ENCODE results near the gene PSMC4.

DNA sequence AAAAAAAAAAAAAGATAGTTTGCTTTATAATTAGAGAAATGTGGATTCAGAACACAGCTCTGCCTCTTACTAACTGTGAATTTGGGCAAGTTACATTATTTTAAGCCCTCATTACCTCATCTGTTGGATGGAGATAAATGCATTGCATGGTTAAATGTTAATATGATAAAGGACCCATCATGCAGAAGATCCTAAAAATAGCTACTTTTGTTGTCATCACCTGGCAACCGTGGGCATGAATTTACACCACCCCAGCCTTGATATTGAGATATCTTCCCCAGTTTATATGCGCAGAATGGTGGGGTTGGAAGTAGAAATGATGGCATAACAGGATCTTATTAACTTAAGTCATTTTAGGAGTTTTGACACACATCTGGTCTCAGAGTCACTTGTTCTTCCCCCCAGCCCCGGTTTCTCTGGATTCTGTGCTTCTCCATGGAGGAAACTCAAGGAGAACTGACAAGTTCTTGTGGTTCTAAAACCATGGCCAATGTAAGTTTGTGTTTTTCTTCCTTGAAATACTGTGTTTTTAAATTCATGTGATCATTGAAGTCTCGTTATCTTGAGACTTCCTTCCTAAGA, 34.8 kb downstream of the PSMC4 start:
- TF ChIP-seq, protein P1, sequence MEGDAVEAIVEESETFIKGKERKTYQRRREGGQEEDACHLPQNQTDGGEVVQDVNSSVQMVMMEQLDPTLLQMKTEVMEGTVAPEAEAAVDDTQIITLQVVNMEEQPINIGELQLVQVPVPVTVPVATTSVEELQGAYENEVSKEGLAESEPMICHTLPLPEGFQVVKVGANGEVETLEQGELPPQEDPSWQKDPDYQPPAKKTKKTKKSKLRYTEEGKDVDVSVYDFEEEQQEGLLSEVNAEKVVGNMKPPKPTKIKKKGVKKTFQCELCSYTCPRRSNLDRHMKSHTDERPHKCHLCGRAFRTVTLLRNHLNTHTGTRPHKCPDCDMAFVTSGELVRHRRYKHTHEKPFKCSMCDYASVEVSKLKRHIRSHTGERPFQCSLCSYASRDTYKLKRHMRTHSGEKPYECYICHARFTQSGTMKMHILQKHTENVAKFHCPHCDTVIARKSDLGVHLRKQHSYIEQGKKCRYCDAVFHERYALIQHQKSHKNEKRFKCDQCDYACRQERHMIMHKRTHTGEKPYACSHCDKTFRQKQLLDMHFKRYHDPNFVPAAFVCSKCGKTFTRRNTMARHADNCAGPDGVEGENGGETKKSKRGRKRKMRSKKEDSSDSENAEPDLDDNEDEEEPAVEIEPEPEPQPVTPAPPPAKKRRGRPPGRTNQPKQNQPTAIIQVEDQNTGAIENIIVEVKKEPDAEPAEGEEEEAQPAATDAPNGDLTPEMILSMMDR (conservative IDR thresholded peaks at IDR 0.05; ENCODE audit: low read depth, low read length), result no peak
- TF ChIP-seq EZH2phosphoT487 (IDR thresholded peaks at IDR 0.05; ENCODE audit: borderline replicate concordance, low read length), result no peak

Data from PC-3 (cell line).